Inferior parietal cortex (tissue), 1 donor: Measurements from ENCODE around the gene ZDHHC22.

Source experiments
- DNase-seq: peaks from one replicate; pipeline ENCODE4 v3.0.0-alpha.2; 2016; ENCODE audit errors: extremely low spot score

The ZDHHC22 gene

DNA sequence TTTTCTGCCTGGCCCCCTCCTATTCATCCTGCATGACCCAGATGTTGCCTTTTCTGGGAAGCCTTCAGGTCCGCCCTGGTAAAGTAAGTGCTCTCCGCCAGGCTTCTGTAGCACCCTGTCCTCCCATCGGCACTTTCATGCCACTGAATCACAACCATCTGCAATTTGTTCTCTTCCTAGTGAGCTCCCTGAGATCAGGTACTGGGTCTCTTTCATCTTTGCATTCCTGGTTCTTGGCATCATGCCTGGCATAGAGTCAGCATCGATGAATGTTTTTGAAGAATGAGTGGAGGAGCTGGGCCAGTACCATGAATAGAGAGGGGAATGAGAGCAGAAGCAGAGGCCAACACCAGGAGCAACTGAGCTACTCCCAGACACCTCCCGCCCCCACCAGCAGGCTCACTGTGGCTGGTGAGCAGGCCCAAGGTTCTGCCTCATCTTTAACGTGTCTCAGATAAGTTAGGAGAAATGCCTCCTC, 13.1 kb downstream of the ZDHHC22 start:
- no peak for DNase-seq

DNA sequence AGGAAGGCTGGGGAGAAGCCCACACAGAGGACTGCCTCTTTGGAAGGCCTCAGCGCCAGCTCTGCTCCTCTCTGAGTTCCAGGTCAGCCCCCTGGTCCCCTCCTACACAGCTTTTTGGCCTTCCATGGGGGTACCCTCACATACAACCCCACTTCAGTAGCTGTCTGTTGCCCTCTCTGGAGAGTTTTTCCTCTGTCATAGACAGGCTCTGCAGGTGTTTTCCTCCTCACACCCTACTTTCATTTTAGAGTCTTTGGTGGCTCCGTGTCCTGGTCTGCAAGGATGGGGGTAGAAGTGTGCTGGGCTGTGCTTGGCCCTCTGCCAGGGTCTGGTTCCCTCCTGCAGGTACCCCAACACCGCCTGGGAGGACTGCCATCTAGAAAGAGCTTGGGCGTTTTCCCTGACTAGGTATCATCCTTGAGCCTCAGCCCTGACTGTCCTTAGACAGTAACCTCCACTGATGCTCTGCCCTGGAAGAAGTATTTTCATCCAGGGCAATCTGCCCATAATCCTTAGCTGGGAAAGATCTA, 15.1 kb downstream of the ZDHHC22 start:
- no peak for DNase-seq

DNA sequence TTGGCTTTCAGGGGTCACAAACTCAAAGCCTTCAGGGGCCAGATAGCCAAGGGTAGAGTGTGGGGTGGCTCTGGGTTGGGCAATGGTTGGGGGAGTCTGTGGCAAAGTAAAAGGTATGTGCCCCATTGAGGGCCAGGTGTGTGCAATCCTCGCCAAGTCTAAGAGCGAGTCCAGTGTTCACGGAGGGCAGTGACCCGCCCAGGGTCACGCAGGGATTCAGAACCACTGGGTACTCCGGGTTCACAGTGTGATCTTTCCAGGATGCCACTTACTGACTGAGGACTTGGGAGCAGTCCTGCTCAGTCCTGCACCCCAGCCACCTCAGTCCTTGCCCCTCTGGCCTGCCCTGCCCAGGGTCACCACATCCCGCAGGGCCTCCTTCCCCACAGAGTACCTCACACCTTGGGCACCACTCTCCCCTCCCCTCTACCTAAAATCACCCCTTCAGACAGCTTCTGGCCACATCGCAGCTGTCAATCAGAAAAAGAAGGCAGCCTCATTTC, 15.7 kb downstream of the ZDHHC22 start:
- DNase-seq: no peak

DNA sequence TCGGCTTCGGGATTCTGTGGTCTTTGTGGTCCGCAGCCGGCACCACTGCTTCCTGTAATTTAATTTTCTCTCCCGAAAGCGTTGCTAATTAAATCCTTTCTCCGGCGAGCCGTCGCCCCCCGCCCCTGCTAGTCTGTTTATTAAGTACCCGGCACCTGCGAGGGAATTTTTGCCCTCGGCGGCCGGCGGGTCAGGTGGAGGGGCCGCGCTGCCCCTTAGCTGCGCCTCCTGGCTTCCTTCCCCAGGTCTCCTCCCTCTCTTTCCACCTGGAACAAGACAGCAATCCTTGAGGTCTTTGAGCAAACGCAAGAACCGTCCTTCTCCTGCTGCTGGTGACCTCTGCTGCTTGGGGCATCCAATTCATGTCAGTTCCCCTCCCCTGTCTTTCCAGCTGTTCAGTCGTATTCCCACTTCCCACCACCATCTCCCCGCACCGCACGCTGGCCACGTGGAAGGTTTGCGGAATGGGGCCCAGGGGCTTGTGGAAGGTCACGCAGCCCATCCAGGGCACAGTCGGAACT, 16.2 kb downstream of the ZDHHC22 start:
- DNase-seq: no peak

DNA sequence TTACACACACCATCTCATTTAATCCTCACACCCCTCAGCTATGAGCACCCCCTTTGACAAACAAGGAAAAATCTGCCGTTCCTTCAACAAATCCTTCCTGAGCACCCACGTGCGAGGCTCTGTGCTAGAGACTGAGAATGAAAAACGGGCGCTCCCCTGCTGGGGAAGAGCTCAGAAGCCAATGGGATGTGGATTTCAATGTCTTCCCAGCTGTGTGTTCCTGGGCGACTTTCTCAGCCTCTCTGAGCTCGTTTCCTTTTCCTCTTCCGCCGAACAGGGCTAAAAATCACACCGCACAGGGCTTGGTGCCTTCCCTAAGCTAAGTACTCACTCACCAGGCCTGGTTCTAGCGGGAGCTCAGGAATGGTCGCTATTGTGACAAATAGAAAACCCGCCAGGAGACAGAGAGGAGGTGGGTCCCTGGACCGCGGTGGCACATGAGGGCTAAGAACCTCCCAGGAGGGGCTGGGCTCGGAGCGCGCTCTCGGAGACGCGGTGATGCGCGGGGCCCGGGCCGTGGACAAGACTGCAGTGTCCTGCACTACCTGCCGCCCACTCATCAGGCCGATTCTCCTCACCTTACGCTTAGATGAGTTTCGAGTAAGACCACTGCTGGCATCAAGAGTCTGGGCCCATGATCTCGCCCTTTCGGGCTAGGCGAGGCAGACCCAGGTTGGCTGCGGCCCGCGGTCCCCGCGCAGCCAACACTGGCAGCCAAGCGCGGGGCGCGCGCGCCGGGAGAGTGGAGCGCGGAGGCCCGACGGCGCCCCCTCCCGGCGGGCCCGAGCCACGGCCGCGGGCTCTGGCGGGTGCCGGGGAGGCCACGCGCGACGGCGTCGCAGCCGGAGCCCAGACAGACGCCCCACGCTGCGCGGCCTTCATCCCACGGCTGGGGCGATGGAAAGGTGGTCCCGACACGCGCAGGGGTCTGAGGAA, 17.0 kb downstream of the ZDHHC22 start:
- DNase-seq: peak; percentile 69

DNA sequence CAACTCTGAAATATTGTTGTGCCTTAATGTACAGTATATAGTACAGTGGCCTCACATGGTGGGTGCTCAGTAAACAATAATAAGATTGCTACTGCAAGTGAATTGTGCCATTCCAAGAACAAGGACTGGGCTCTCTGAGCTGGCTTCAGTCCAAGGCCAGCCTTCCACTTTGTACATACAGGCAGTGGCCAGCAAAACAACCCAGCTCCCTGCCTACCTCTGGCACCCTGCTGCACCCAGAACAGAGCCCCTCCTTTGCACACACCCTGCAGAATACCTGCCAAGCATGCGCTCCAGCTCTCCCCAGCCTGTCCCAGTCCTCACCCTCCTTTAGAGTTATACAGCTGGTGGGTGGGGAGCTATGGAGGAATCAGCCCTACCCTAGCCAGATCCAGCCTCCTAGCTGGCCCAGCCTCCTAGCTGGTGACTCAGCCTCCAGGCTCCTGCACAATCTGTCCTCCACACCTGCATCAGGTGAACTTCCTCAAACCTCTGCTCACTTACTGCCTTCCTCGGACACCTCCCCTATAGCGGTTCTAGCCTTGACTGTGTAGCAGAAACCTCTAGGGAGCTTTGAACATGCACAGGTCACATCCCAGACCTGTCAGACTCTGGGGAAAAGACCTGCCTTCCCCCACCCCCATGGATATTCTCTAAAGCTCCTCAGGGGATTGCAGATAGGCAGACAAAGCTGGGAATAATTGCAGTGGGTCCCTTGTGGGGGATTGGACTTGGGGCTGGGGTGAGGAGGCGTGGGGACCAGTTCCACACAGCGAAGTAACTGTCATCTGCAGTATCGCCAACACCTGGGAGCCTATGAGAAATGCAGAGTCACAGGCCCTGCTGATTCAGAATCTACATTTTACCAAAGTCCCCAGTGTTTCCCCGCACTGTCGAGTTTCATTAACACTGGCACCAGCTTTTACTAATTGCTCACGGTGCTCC, 17.9 kb downstream of the ZDHHC22 start:
- DNase-seq: no peak

DNA sequence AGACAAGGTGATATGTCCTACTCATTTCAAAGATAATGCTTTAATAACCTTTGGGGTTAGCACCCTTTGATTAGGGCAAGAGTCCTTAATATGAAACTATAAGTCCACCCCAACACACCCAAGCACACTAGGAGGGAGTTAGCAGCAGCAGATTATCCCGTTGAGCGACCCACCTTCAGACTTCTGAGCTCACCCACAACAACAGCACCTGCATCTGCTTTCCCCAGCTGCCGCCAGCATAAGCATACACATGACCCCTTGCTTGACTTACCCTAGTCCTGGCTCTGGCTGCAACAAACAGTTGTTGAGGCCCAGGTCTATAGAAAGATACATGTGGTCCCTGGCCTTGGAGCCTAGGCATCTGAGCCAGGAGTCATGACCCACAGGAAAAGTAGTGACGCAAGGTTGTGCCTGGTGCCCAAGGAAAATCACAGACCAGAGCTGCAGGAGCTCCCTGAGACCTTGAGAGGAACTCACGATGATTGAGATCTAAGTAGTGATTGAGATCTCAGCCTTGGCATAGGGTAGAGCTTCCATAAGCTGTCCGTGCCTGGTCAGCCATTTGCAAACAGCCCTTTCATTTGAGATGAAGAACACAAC, 19.0 kb downstream of the ZDHHC22 start:
- DNase-seq: no peak

DNA sequence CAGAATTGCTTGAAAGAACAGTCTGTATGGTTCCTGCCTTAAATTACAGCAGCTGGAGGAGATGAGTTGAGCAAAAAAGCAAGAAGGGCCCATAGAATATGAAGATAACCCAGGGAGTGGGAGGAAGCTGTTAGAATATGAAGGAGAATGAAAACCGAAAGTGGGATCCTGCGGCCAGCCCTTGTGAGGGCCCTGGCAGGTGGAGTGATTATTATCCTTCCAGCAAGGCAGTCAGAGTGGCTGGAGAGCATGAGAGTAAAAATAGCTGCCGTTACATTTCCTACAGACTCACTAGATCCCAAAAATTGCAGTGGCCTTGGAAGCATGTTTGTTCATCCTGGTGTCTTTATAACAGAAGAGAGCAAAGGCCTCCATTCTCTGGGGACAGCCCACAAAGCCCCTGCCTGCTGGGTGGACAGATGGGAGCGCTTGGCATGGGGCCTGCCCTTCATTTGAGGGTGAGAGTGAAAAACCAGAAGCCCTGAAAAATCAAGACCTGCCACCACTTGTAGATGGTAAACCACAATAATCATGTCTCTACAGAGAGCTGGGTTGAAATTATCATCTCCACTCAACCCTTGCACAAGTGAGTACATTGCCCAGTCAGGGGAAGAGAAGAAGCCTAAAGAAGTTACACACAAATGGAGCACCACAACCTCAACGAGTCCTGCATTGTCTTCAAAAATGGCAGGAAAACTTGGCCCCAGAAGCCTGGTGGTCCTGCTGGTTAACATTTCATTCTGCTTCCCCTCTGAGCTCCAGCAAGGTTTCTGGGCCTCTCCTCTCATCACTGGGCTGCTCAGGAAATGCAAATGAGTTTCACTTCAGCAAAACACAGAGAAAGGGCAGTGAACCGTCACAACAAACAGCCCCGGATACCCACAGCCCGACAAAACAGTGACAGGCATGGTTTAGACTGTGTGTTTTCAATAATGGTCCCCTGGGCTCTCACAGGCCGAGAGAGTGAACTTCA, 20.5 kb downstream of the ZDHHC22 start:
- no peak for DNase-seq

DNA sequence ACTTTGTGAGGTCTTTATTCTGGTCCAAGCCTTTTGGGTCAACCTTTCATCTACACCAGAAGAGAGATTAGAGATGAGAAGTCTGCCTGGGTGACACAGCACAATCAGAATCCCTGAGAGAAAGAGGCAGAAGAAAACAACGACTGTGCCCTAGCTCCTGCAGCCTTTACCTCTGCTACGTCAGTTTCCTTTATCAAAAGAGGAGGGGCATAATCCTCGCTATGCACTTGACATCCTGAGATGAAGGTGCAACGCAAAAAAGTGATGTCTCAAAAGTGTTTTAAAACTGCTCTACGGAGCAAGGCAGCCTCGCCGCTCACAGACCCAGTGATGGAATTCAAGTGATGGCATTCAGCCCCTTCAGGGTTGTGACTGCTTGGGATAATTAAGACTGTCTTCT, 21.7 kb downstream of the ZDHHC22 start:
- DNase-seq: no peak

DNA sequence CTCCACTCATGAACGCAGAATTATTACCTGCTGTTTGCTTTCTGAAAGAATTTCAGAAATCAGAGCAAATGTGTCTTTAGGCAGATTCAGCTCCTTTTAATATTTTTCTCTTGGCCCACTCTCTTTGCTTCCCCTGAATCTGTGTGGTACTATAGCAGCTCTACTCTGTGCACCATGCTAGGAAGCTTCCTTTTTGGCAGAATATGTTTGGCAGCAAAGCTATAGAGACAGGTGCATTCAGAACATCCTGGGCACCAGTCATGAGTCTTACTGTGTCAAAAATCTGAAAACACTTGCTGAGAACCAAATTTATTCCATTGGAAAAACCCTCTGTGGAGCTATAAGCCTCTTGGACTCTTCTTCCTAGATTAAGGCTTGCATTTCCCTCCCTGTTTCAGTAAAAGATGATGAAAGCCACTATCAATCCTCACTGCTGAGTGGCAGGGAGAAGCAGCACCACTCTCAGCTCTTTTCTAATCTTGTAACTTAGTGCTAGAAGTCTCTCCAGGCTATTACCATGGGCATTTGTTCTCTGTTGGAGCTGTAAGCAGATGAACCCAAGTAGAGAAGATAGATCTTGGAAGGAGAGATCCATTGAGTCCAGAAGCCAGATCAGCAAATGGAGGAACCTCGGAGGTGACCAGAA, 25.3 kb downstream of the ZDHHC22 start:
- DNase-seq: no peak

DNA sequence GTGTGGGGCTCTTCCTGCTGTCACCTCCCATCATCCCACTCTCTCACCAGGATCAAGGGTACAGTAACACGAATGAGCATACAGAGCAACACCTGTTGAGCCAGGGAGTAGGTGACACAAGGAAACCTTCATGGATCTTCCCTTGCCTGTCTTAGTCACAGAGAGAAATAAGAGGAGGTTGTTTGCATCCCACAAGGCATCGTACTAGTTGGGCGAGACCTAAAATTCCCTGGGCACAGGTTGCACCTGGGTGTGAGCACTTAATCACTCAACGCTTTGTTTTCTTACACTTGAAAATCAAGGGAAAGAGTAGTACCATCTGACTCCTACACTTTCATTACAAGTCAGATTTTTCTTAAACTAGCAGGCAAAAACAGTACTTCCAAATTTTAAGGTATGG, 27.0 kb downstream of the ZDHHC22 start:
- DNase-seq: no peak

DNA sequence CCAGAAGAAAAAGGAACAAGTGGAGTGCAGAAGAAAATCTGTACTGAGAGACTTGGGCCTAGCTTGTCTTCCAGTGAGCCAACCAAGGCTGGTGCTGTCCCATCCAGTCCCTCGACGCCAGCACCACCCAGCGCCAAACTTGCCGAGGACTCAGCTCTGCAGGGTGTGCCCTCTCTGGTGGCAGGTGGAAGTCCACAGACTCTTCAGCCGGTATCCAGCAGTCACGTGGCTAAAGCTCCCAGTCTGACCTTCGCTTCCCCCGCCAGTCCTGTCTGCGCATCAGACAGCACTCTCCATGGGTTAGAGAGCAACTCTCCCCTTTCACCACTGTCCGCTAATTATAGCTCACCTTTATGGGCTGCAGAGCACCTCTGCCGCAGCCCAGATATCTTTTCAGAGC, 27.9 kb downstream of the ZDHHC22 start:
- DNase-seq: no peak

DNA sequence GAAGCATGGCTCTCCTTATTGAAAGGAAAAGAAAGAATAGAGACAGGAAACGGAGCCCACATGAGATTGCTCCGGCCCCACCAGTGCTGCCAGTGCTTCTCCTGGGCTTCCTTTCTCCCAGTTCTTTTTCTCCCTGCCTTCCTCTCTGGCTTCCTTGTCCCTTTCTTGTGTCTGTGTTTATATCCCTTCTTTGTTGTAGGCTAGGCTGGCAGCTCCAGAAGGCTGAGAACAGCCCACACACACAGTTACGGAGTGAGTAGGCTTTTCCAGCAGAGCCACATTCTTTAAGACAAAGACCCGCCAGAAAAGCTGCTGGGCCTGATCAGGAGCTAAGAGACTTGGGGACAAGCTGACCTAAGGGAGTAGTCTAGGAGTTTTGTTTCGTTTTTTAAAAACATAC, 30.6 kb downstream of the ZDHHC22 start:
- peak; percentile 57 for DNase-seq

DNA sequence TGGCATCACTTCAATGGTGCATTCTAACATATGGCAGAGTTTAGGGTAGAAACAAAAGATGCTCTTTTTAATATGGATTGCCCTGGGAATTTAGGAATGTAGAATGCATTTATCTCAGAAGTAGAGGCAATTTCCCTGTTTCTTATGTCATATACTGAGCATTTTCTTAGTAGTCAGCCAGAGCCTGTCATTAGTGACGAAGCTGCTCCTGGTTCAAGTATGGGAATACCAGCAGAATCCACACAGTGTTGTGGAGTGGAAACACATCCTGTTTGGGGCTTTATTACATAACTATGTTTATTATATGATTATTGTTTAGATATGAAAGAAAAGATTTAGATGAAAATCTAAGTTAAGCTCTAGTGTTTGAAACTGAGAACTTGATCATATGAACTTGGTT, 31.3 kb downstream of the ZDHHC22 start:
- peak; percentile 7 for DNase-seq

DNA sequence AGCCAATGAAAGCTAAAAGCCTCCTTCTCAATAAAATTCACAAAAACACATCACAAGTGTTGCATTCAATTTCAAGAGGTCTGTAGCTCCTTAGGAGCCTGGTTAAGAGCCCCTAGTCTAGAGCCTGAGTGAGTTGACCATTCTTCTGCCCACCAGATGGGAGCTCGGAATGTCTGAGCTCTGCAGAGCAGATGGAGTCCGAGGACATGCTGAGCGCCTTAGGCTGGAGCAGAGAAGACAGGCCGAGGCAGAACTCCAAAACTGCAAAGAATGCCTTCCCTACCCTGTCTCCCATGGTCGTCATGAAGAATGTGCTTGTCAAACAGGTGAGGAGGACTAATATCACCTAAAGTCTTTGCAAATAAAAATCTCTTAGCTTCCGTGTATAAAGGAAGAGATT, 31.9 kb downstream of the ZDHHC22 start:
- peak; percentile 17 for DNase-seq

DNA sequence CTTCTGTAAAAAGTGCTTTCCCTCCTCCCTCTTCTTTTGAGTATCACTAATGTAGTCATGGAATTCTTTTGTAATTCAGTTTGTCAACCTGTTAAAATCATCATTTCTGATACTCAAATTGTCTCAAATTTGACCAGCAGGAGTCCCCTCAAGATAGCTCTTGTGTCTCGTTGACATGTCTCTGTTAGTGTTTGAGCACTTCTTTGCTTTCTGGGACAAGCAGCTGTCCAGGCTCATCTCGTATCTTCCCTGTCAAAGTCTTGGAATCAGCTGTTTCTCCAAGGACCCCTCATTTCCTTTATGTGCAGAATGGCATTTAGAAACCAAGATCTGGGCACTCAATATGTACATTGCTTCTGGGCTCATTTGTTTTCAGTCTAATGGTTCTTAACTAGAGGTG, 32.8 kb downstream of the ZDHHC22 start:
- DNase-seq: peak; percentile 21

DNA sequence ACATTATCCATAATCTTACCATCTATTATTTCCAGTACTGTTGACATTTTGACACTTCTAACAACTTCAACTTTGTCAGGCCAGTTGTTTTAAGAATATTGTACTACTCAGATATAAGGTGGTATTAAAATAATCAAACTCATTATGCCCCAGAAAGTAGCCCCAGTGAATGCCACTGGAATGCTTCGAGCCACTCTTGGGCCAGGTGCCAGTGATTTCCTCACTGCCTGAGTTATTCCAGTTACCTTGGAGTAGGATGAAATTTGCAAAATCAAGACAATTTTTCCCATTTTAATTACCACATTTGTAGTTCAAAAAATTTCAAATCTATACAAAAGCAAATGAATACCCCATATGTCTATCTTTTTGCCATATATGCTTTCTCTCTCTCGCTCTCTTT, 34.4 kb downstream of the ZDHHC22 start:
- DNase-seq: no peak

DNA sequence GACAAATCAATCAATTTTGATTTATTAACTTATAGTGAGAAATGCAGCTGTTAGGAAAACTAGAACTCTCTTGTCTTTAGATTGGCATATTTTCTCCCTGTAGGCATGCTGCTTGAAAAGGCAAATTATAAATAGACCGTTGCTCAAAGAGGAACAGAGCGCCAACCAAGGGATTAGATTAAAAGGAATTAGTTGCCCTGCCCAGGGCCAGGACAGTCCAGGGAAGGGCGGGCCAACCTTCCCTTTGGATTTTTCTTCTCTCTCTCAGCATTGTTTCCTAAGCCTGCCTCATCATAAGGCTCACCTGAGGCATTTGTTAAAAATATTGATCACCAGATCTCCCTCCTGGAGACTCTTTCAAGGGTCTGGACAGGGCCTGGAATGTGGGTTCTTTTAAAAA, 34.9 kb downstream of the ZDHHC22 start:
- peak; percentile 17 for DNase-seq

DNA sequence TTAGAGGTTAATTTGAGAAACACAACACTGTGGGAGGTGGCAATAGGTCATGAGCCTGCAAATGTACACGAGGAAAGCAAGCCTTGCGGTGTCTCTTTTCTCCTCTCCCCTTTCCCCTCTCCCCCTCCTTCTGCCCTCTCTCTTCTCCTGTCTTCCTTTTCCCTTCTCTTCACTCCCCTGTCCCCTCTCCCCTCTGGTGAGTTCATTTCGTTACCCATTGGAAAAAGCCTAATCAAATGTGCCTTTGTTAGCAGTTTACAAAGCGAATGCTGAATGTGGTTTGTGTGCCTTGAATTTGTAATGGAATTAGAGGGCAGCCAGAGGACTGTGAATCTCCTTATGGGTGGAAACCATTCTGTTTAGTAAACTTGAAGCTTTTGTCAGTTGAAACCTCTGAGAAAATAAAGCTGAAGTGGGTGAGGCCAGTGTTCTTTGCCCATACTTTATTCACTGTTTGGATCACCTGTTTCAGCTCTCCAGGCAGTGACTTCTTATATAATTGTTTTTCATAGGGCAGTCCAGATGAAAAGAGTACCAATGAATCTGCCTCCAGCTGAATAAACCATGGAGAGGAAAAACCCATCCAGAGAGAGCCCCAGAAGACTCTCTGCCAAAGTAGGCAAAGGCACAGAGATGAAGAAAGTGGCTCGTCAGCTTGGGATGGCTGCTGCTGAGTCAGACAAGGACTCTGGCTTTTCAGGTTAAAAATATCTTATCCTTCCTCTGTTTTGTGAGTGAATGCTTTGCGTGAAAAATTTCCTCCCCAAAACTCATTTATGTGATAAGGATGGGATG, 36.2 kb downstream of the ZDHHC22 start:
- DNase-seq: peak; percentile 87
